Measurements from ENCODE around the gene MYO16. TPM values are rescaled to one million over a fixed set of nuclear protein-coding genes. Genes with fewer than 3 reads are reported as not detected.

Gene MYO16
- total RNA-seq, 2 donors from 2014 or later: 0.42 TPM; not detected in 1

DNA sequence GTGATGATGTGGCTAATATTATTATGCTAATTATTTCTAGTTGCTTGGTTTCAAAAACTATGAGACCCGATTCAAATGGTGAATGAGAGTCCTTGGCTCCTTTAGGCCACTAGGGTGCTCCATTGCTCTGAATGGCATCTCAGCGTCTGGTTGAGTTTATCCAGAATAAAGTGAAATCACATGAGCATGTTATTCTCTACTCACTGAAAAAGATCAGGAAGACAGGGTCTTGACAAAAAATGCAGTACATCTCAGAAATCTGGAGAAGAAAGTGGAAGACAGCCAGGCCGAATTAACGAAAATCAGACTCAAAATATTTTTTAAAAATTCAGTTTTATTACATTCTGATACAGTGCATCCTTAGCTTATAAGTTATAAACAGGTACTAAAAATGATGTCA is 516.2 kb downstream of the MYO16 start:
- no peak for DNase-seq (ENCODE audit: low spot score)
- ATAC-seq (ENCODE audit: insufficient number of reproducible peaks, low FRiP score, low read depth): peak; percentile 75
- Histone ChIP-seq H3K4me3 (no peak overlapping the region), H3K36me3 (no peaks in the 10 kb centered on the region), H3K27me3 (replicated peaks; ENCODE audit: insufficient read depth) (no peaks in the 10 kb centered on the region), H3K9me3 (no peaks in the 10 kb centered on the region), H3K4me1 (ENCODE audit: control insufficient read depth in 1 of 2, low read depth in 2 of 2) (no peaks in the 10 kb centered on the region), H3K27ac (no peak overlapping the region)
- TF ChIP-seq, protein P1, sequence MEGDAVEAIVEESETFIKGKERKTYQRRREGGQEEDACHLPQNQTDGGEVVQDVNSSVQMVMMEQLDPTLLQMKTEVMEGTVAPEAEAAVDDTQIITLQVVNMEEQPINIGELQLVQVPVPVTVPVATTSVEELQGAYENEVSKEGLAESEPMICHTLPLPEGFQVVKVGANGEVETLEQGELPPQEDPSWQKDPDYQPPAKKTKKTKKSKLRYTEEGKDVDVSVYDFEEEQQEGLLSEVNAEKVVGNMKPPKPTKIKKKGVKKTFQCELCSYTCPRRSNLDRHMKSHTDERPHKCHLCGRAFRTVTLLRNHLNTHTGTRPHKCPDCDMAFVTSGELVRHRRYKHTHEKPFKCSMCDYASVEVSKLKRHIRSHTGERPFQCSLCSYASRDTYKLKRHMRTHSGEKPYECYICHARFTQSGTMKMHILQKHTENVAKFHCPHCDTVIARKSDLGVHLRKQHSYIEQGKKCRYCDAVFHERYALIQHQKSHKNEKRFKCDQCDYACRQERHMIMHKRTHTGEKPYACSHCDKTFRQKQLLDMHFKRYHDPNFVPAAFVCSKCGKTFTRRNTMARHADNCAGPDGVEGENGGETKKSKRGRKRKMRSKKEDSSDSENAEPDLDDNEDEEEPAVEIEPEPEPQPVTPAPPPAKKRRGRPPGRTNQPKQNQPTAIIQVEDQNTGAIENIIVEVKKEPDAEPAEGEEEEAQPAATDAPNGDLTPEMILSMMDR (IDR thresholded peaks at IDR 0.05): peak; percentile 78

DNA sequence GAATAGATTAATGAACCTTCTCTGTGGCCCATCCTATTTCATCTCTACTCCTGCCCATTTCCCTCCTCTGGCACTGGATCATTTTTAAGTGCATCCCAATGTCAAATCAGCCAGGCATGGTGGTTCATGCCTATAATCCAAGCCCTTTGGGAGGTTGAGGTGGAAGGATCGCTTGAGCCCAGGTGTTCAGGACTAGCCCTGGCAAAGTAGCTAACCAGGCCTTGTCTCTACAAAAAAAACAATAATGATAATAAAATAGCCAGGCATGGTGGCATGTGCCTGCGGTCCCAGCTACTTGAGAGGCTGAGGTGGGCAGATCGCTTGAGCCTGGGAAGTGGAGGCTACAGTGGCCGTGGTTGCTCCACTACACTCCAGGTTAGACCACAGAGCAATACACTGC is 517.0 kb downstream of the MYO16 start:
- no peak for ATAC-seq (ENCODE audit: insufficient number of reproducible peaks, low FRiP score, low read depth)
- TF ChIP-seq, protein P1 (IDR thresholded peaks at IDR 0.05): no peak
- Histone ChIP-seq H3K9me3 (no peaks in the 10 kb centered on the region), H3K27ac (peak overlapping the region in 1 of 2 donors; percentile 19), H3K27me3 (replicated peaks; ENCODE audit: insufficient read depth) (no peaks in the 10 kb centered on the region), H3K36me3 (no peaks in the 10 kb centered on the region), H3K4me1 (ENCODE audit: control insufficient read depth in 1 of 2, low read depth in 2 of 2) (no peaks in the 10 kb centered on the region), H3K4me3 (no peak overlapping the region)
- no peak for DNase-seq (ENCODE audit: low spot score)

GRCh38 chr13:109146912-109147647 is 517.7 kb downstream of the MYO16 start:
- no peak for ATAC-seq (ENCODE audit: insufficient number of reproducible peaks, low FRiP score, low read depth)
- DNase-seq (ENCODE audit: low spot score): no peak
- Histone ChIP-seq H3K4me3 (no peak overlapping the region), H3K4me1 (ENCODE audit: control insufficient read depth in 1 of 2, low read depth in 2 of 2) (no peaks in the 10 kb centered on the region), H3K9me3 (no peaks in the 10 kb centered on the region), H3K36me3 (no peaks in the 10 kb centered on the region), H3K27me3 (replicated peaks; ENCODE audit: insufficient read depth) (no peaks in the 10 kb centered on the region), H3K27ac (no peak overlapping the region)
- TF ChIP-seq, protein P1 (IDR thresholded peaks at IDR 0.05): no peak

GRCh38 chr13:109148243-109148642 is 518.8 kb downstream of the MYO16 start:
- Histone ChIP-seq H3K27ac (no peak overlapping the region), H3K4me3 (no peak overlapping the region), H3K36me3 (no peaks in the 10 kb centered on the region), H3K9me3 (no peaks in the 10 kb centered on the region), H3K27me3 (replicated peaks; ENCODE audit: insufficient read depth) (no peaks in the 10 kb centered on the region), H3K4me1 (ENCODE audit: control insufficient read depth in 1 of 2, low read depth in 2 of 2) (no peaks in the 10 kb centered on the region)
- DNase-seq (ENCODE audit: low spot score) (no peak), ATAC-seq (ENCODE audit: insufficient number of reproducible peaks, low FRiP score, low read depth) (no peak)
- TF ChIP-seq, protein P1 (IDR thresholded peaks at IDR 0.05): no peak

DNA sequence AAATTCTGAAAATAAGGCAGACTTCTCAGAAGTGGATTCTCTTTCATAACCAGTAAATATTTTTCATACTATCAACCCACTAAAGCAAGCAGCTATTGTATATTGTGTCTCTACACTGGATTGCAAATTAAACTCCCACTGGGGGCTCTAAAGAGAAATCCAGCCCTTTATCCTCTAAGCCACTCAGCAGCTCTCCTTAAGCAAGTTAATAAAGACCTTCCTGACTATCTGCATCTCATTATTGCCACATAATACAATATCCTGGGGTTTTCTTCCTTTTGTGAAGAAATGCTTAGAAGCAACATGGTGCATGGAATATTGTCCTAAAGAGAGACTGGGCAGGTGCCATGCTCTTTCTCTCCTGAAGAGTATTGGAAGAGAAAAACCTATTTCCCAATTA is 521.3 kb downstream of the MYO16 start:
- Histone ChIP-seq H3K27me3 (replicated peaks; ENCODE audit: insufficient read depth) (no peaks in the 10 kb centered on the region), H3K27ac (no peak overlapping the region)
- ATAC-seq (ENCODE audit: insufficient number of reproducible peaks, low FRiP score, low read depth): no peak

More for the DNA sequence above, 521.3 kb downstream of the MYO16 start:
- no peaks in the 10 kb centered on the region for H3K9me3 ChIP-seq
- TF ChIP-seq, protein P1 (IDR thresholded peaks at IDR 0.05): no peak
- no peak for DNase-seq (ENCODE audit: low spot score)
- peaks cover 12 to 17% of the 10 kb centered on the region in 2 donors for H3K4me1 ChIP-seq (ENCODE audit: control insufficient read depth in 1 of 2, low read depth in 2 of 2)
- H3K36me3 ChIP-seq: no peaks in the 10 kb centered on the region
- H3K4me3 ChIP-seq: no peak overlapping the region

Data from thoracic aorta (tissue), 2 donors.